Vagina (tissue), 2 donors: Measurements from ENCODE around the gene SLF2.

ENCODE experiments used
- POLR2A ChIP-seq, 2 donors: fragments of 450-650 bp; IDR thresholded peaks; one replicate each; pipeline ENCODE4 v1.6.1; 2017; ENCODE audit warnings: antibody characterized with exemption in 2 of 2, mild to moderate bottlenecking in 2 of 2, moderate library complexity in 2 of 2
- POLR2AphosphoS5 ChIP-seq, 2 donors: sonication (generic); formaldehyde crosslinking; IDR thresholded peaks; one replicate each; pipeline ENCODE4 v1.9.0; 2017; ENCODE audit warnings: antibody characterized with exemption in 2 of 2, mild to moderate bottlenecking in 2 of 2, low read depth in 1 of 2; ENCODE audit not compliant: insufficient read depth in 1 of 2
- TF ChIP-seq, protein P1 (sequence below), 3 experiments: fragments of 450-650 bp in 2 of 3; fragments of 200-600 bp in 1 of 3; sonication (generic) in 1 of 3; IDR thresholded peaks; one replicate each; pipeline ENCODE4 v1.5.1; 2017 to 2019; ENCODE audit warnings: antibody characterized with exemption in 3 of 3, mild to moderate bottlenecking in 2 of 3, moderate library complexity in 2 of 3

DNA sequence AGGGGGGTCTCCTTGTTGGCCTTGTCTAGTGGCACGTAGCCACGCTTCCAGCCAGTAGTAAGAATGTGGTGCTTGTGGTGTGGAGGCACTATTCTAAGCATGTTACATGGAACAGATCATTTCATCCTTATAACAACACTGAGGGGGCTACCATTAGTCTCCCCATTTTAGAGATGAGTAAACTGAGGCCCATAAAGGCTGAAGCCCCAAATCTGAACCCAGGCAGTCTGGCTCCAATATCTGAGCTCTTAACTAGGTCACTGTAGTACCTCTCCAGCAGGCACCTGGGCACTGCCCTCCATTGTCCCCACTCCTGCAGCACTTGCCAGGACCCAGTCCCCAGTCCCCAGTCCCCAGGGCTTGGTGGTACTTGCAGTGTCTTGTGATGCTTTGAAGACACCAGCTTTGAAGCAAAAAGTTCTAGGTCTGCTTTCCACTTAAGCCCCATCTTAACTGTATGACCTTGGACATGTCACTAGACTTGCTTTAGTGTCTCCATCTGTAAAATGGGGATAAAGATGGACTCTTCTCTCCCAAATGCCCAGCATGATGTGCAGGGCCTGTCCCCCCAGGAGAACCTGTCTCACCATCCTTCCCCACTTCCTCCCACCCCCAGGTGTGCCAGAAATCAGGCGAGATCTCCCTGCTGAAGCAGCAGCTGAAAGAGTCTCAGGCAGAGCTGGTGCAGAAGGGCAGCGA, 93.3 kb downstream of the SLF2 start:
- TF ChIP-seq, protein P1, sequence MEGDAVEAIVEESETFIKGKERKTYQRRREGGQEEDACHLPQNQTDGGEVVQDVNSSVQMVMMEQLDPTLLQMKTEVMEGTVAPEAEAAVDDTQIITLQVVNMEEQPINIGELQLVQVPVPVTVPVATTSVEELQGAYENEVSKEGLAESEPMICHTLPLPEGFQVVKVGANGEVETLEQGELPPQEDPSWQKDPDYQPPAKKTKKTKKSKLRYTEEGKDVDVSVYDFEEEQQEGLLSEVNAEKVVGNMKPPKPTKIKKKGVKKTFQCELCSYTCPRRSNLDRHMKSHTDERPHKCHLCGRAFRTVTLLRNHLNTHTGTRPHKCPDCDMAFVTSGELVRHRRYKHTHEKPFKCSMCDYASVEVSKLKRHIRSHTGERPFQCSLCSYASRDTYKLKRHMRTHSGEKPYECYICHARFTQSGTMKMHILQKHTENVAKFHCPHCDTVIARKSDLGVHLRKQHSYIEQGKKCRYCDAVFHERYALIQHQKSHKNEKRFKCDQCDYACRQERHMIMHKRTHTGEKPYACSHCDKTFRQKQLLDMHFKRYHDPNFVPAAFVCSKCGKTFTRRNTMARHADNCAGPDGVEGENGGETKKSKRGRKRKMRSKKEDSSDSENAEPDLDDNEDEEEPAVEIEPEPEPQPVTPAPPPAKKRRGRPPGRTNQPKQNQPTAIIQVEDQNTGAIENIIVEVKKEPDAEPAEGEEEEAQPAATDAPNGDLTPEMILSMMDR (IDR thresholded peaks at IDR 0.05), result no peak
- TF ChIP-seq POLR2A (IDR thresholded peaks at IDR 0.05) (no peak), POLR2AphosphoS5 (IDR thresholded peaks at IDR 0.05; ENCODE audit: insufficient read depth in 1 of 2, low read depth in 1 of 2) (no peak)
